Brain pericyte (primary cell): ENCODE data around the gene RAB3C.
"Not testable (repeated sequence)": the region's sequence is repeated elsewhere in the genome, so short reads cannot be mapped to it uniquely, and the experiment has no call there.

Experiments
- DNase-seq: peaks from one replicate; pipeline ENCODE4 v3.0.0-alpha.2; 2012; ENCODE audit warnings: low read depth, low spot score

The RAB3C gene

GRCh38 chr5:58602889-58603288 lies 20.0 kb downstream of the RAB3C start:
- DNase-seq, result not testable (repeated sequence)

DNA sequence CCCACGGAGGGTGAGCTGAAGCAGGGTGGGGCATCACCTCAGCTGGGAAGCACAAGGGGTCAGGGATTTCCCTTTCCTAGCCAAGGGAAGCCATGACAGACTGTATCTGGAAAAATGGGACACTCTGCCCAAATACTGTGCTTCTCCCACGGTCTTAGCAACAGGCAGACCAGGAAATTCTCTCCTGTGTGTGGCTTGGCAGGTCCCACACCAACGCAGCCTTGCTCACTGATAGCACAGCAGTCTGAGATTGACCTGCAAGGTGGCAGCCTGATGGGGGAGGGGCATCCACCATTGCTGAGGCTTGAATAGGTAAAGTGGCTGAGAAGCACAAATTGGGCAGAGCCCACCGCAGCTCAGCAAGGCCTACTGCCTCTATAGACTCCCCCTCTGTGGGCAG lies 23.2 kb downstream of the RAB3C start:
- DNase-seq, result no peak

DNA sequence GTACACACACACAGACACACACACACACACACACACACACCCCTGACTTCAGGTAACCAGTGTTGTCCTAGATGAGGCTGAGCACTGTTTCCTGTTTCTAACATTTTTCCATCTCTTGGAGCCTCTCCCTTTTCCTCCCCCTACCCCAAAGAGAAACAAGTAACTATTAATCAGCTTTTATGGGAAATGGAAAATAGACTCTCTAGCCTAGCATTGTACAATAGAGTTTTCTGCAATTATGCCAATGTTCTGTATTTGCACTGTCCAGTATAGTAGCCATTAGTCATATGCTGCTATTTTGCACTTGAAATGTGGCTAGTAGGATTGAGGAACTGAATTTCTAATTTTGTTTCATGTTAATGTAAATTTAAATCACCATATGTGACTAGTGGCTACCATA lies 33.1 kb downstream of the RAB3C start:
- no peak for DNase-seq

DNA sequence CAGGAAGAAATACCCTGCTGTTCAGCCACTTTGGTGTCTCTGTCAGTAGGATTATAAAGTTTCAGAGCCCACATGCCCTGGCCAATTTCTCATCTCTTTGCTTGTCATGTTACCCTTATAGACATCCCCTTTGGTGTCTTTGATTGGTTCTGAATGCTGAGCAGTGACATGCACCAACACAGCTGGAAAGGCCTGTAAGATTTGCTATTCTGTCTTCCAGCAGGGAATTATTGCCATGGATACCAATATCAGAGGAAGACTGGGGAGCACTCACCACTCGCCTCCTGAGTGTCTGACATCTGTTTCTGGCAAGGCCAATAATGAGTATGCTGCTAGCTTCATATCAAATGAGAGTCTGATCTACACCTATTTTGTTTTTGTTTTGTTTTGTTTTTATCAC lies 34.4 kb downstream of the RAB3C start:
- no peak for DNase-seq

DNA sequence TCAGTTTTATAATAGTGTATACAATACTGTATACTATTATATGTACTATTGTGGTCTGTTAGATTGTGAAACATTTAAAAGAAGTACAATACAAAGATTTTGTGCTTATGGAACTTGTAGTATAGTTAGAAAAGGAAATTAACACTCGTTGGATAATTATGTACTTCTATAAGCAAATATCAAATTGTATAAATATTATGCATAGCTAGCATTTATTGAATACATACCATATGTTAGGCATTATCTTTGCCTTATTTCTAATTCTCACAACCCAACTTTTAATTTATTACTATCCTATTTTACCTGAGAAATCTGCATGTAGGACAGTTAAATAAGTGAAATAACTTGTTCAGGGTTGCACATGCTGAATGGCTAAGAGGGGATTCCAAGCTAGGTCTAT lies 37.5 kb downstream of the RAB3C start:
- DNase-seq, result no peak

DNA sequence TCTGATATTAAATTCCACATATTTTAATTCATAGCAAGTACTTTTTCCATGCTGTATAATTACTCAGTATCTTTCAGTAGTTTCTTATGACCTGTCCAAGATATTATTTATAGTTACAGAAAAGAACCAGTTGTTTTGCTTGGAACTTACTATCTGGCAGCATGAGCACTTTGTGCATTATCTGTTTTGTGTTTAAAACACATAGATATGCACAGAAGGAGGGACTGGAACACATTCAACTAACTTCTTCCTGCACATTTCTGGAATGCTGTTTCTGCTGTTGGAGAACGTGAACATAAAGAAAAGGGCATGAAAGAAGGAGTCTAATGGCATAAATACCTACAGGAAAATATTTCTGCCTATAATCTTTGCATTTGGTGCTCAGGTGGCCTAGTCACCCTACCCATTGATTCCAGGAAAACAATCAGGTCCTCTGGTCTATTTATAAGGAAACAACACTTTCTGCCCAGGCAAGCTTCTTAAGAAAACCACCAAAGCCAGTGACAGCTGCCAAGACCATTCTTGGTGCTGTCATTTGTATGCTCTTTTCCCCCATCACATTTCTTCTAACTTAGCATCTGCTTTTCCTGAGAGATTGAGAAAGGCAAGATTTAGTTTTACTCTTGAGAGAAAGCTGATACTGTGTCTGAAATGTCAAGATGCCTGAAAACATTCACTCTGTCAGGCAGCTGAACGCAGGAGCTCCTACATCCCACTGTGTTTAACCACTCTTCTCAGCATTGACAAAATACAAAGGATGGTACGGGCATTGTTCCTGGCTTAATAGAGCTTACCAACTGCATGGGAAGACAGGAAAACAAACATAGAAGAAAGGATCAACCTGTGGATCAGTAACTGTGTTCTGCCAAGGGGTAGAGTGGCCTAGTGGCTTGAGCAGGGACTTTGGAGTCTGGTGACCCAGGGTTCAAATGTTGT lies 40.3 kb downstream of the RAB3C start:
- DNase-seq, result no peak

- DNase-seq, result no peak
Observed at GRCh38 chr5:58628626-58629025, 45.8 kb downstream of the RAB3C start.

DNA sequence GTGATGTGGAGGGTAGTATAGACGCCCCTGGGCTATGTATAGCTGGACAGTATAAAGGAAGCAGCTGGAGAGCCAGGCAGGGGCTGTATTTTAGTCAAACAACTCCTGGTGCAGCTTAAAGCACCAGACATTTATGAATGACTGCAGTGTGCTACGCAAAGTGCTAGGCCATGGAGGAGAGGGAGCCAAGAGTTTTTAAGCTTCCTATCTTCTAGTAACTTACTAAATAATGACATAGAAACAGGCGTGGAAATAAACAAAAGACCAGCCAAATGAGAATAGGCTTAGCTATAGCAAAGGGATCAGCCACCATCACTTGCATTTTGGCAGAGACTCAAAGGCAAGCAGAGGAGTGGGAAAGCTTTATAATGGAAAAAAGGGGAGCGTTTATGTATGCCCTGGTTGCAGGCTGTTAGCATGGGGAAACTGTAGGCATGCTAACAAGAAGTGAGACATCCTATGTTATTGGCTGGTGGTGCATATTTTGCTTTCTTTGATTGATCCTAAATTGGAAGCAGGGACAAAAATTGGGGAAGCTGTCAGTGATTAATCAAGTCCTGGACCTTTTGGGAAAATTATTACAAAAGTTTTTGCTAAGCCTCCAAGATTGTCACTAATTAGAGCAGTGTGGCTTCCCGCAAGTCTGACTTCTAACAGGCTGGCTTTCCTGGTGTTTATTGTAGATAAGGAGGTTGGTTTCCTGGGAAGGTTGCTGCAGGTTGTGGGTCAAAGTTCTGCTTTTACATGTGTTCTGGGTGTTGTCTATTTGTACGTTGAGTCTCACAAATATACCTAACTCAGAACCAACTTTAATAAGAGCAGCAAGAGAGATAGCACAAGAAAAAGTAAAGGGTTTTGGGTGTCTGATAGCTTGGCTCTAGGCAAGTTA lies 46.6 kb downstream of the RAB3C start:
- DNase-seq, result no peak

- no peak for DNase-seq
Observed at GRCh38 chr5:58631895-58632294, 49.0 kb downstream of the RAB3C start.

DNA sequence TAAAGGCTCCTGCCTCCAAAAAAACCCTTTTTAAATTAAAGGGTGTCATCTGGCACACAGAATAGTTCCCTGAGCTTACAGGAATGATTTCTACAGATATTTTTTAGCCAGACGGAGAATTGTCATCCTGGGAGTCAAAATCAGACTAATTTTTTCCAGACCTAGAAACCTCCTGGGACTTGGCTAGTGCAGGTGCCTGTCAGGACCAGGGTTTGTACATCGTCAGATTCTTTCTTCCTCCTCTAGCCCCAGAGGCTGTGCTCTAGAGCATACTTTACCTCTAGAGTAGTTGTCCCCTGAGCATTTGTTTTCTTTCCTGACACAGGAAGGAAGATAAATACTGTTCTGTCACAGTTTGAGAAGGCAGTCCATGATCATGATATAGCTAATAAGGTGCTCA lies 52.5 kb downstream of the RAB3C start:
- DNase-seq, result no peak

- DNase-seq, result no peak
Observed at GRCh38 chr5:58640011-58640410, 57.1 kb downstream of the RAB3C start.

- no peak for DNase-seq
Observed at GRCh38 chr5:58641533-58641932, 58.7 kb downstream of the RAB3C start.

DNA sequence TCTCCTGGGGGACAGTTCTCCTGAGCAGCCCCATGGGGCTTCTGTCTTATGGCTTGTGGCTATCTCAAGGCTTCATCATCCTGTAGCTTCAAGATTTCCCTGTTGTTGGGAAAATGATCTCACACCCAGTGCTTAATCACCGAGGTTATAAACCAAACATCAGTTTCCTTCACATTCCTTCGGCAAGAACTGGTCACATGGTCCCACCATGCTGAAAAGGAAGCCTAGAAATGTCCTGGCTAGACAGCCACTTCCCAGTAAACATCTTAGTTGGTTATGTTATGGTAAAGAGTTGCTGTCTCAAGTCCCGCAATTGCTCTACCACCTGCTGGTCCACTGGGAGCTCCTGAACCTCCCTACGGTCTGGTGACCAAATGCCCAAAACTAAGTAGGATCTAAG lies 66.0 kb downstream of the RAB3C start:
- no peak for DNase-seq

DNA sequence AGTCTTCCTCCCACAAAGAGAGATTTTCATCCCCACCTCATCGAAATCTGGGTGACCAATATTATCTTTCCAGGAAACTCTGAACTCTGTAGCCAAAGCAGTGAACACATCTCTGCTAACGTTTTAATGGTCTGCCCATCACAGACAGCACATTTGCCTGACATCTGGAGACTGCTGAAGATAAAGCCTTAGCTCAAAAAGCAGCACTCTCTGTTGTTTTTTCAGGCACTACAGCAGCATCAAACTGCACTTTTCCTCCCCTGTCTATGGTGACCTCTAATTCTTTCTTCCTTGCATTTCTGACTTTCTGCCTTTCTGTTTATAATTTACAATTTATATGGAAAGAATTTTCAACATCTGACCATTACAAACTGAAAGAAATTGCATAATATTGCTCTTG lies 66.8 kb downstream of the RAB3C start:
- no peak for DNase-seq

- no peak for DNase-seq
Observed at GRCh38 chr5:58653521-58653920, 70.6 kb downstream of the RAB3C start.

GRCh38 chr5:58666141-58666540 lies 83.3 kb downstream of the RAB3C start:
- DNase-seq, result no peak

GRCh38 chr5:58666598-58667581 lies 84.0 kb downstream of the RAB3C start:
- no peak for DNase-seq

DNA sequence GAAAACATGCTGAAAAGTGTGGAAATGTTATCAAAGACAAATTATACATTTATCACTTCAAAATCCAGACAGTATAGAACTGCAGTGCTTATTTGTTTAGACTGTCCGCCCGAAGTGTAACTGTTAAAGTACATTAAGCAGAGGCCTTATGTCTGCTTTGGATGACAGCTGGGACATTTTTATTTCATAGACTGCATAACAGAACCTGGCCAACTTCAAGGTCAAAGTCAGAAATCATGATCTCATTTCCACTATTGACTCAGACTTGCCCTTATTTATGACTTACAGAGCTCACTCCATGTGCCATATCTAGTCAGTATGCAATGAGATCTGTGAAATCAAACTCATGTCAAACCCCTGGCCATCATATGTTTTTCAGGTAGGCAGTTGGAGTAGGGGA lies 87.7 kb downstream of the RAB3C start:
- no peak for DNase-seq

GRCh38 chr5:58671155-58671554 lies 88.3 kb downstream of the RAB3C start:
- no peak for DNase-seq

- DNase-seq, result no peak
Observed at GRCh38 chr5:58672521-58672920, 89.6 kb downstream of the RAB3C start.

DNA sequence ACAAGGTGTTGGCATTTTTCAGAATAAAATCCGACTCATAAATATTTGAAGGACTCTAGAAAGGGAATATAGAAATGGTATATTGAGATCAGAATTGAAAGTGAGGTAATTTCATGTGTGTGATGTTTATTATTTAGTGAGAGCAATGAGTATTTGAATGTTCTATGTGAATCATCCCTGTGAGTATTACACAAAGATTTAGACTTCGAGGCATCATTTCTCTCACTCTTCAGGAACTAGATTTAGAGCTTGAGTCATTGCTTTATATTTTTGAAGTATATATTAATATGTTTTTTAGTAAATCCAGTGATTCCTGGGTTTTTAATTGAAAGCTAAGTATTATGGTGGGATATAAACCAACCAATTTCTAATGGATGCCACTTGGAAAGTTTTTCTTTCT lies 91.2 kb downstream of the RAB3C start:
- DNase-seq, result no peak
